ENCODE measurements around the gene RAPGEF2.
"Not testable (repeated sequence)": the region's sequence is repeated elsewhere in the genome, so short reads cannot be mapped to it uniquely, and the experiment has no call there.

Gene RAPGEF2

DNA sequence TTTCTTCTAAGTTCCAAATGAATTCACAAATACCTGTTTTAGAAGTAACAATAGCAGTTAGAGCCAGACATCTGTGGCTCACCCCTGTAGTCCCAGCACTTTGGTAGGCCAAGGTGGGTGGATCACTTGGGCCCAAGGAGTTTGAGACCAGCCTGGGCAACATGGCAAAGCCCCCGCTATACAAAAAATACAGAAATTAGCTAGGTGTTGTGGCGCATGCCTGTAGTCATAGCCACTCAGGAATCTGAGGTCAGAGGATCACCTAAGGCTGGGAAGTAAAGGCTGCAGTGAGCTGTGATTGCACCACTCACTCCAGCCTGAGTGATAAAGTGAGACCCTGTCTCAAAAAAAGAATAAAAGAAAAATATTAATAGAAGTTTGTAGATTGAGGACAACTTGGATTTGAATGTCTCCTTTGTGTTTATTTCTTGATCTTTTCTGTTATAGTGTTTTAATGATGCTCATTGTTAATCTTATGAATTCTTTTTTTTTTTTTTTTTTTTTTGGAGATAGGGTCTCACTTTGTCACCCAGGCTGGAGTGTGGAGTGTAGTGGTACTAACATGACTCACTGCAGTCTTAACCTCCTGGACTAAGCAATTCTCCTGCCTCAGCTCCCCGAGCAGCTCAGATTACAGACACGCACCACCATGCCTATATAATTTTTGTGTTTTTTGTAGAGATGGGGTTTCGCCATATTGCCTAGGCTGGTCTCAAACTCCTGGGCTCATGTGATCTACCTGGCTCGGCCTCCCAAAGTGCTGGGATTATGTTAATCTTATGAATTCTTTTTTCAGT, 30.7 kb upstream of the RAPGEF2 start:
- H3K27me3 ChIP-seq (ENCODE audit: control insufficient read depth, insufficient read depth, low read length) = no peaks in the 10 kb centered on the region
- no CpG with 5 or more reads among the region's 6 CpGs for WGBS (ENCODE audit: insufficient coverage, insufficient read length)
- H3K9me3 ChIP-seq (ENCODE audit: control insufficient read depth, insufficient read depth, low read length) = no peaks in the 10 kb centered on the region
- H3K36me3 ChIP-seq (ENCODE audit: control insufficient read depth, insufficient read depth, low read length) = no peaks in the 10 kb centered on the region
- no peak overlapping the region for H3K4me3 ChIP-seq (ENCODE audit: low read length)
- no peak overlapping the region for H3K27ac ChIP-seq (ENCODE audit: low read length)
- no peak for DNase-seq (ENCODE audit: low read depth, low spot score)
- H3K4me1 ChIP-seq (ENCODE audit: control insufficient read depth, insufficient read depth, low read length) = peaks cover 1% of the 10 kb centered on the region; the same call in 1 of the 2 replicates

DNA sequence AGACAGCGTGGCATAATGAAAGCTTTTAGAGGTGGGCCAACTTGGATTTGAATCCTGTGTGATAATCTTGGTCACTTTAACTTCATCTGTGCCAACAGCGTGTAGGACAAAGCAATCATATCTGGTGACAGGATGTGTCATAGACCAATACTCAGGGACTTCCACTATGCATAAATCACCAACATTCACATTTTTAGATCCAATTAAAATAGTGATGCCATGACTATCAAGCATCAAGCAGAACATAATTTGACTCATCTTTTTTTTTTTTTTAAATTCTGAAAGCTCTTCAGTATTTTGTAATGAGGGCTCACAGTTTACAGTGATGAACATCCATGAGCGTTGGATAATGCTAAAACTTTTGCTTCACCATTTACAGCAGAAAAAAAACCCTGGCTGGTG, 27.3 kb upstream of the RAPGEF2 start:
- no peaks in the 10 kb centered on the region for H3K9me3 ChIP-seq (ENCODE audit: control insufficient read depth, insufficient read depth, low read length)
- H3K27me3 ChIP-seq (ENCODE audit: control insufficient read depth, insufficient read depth, low read length) = no peaks in the 10 kb centered on the region
- H3K27ac ChIP-seq (ENCODE audit: low read length) = no peak overlapping the region
- H3K36me3 ChIP-seq (ENCODE audit: control insufficient read depth, insufficient read depth, low read length) = no peaks in the 10 kb centered on the region
- peaks cover 1% of the 10 kb centered on the region; the same call in 1 of the 2 replicates for H3K4me1 ChIP-seq (ENCODE audit: control insufficient read depth, insufficient read depth, low read length)
- WGBS (ENCODE audit: insufficient coverage, insufficient read length) = no CpG with 5 or more reads among the region's 3 CpGs
- no peak overlapping the region for H3K4me3 ChIP-seq (ENCODE audit: low read length)
- DNase-seq (ENCODE audit: low read depth, low spot score) = no peak

DNA sequence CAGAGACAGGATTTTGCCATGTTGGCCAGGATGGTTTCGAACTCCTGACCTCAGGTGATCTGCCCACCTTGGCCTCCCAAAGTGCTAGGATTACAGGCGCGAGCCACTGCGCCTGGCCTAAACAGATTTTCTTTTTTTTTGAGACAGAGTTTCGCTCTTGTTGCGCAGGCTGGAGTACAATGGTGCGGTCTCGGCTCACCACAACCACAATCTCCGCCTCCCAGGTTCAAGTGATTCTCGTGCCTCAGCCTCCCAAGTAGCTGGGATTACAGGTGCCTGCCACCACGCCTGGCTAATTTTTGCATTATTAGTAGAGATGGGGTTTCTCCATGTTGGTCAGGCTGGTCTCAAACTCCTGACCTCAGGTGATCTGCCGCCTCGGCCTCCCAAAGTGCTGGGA, 25.9 kb upstream of the RAPGEF2 start:
- not testable (repeated sequence) for H3K27ac ChIP-seq (ENCODE audit: low read length); H3K9me3 ChIP-seq (ENCODE audit: control insufficient read depth, insufficient read depth, low read length); DNase-seq (ENCODE audit: low read depth, low spot score); H3K36me3 ChIP-seq (ENCODE audit: control insufficient read depth, insufficient read depth, low read length); H3K4me1 ChIP-seq (ENCODE audit: control insufficient read depth, insufficient read depth, low read length); H3K4me3 ChIP-seq (ENCODE audit: low read length); H3K27me3 ChIP-seq (ENCODE audit: control insufficient read depth, insufficient read depth, low read length)
- WGBS (ENCODE audit: insufficient coverage, insufficient read length) = no CpG with 5 or more reads among the region's 13 CpGs

DNA sequence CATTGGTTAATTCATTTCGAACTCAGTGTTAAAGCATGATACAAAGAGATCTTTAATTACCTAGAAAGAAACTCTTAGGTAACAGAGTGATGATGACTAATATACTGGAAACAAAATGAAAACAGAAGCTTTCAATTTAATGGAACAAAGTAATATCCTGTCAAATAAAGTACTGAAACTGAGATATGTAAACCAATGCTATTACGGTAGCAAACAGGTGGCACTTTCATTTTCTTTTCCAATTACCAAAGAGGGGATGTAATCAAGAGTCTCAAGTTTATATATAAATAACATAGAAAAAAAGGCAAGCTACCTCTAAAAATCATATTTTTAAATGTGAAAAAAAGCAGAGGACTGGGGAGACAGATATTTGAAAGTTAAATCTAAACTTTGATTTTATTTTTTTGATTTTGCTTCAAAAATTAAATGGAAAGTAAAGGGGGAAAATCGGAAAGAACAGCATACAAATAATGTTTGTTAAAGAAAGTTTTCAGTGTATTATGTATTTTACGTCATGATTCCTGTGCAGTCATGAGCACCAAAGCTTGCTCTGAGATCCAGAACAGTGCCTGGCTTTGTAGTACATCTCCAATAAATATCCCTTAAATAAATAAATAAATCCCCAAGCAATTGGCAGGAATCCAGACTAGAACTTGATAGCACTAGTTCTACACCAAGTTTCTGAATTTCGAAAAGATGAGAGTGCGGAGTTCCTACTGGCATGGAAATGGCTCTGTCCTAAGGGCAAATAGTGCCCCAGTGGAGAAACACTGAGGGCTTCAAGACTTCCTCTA, 25.0 kb upstream of the RAPGEF2 start:
- Histone ChIP-seq H3K36me3 (ENCODE audit: control insufficient read depth, insufficient read depth, low read length) (no peaks in the 10 kb centered on the region), H3K27ac (ENCODE audit: low read length) (no peak overlapping the region), H3K4me3 (ENCODE audit: low read length) (no peak overlapping the region), H3K9me3 (ENCODE audit: control insufficient read depth, insufficient read depth, low read length) (no peaks in the 10 kb centered on the region), H3K27me3 (ENCODE audit: control insufficient read depth, insufficient read depth, low read length) (no peaks in the 10 kb centered on the region), H3K4me1 (ENCODE audit: control insufficient read depth, insufficient read depth, low read length) (no peaks in the 10 kb centered on the region)
- no peak for DNase-seq (ENCODE audit: low read depth, low spot score)
- WGBS (ENCODE audit: insufficient coverage, insufficient read length) = 100% methylated on average over 1 of the region's 6 CpGs

DNA sequence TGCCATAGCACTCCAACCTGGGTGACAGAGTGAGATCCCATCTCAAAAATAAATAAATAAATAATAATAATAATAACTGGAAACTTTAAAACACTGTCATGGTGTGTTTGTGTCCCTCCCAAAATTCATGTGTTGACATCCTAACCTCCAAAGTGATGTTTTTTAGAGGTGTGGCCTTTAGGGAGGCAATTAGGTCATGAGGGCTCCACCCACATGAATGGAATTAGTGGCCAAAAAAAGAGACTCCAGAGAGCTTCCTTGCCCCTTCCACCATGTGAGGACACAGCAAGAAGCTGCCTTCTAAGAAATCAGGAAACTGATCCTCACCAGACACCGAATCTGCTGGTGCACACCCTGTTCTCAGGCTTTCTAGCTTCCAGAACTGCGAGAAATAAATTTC, 23.8 kb upstream of the RAPGEF2 start:
- no peak for DNase-seq (ENCODE audit: low read depth, low spot score)
- Histone ChIP-seq H3K27ac (ENCODE audit: low read length) (no peak overlapping the region), H3K4me3 (ENCODE audit: low read length) (no peak overlapping the region), H3K4me1 (ENCODE audit: control insufficient read depth, insufficient read depth, low read length) (no peaks in the 10 kb centered on the region), H3K27me3 (ENCODE audit: control insufficient read depth, insufficient read depth, low read length) (no peaks in the 10 kb centered on the region), H3K9me3 (ENCODE audit: control insufficient read depth, insufficient read depth, low read length) (no peaks in the 10 kb centered on the region), H3K36me3 (ENCODE audit: control insufficient read depth, insufficient read depth, low read length) (no peaks in the 10 kb centered on the region)
- no CpG with 5 or more reads among the region's 2 CpGs for WGBS (ENCODE audit: insufficient coverage, insufficient read length)

DNA sequence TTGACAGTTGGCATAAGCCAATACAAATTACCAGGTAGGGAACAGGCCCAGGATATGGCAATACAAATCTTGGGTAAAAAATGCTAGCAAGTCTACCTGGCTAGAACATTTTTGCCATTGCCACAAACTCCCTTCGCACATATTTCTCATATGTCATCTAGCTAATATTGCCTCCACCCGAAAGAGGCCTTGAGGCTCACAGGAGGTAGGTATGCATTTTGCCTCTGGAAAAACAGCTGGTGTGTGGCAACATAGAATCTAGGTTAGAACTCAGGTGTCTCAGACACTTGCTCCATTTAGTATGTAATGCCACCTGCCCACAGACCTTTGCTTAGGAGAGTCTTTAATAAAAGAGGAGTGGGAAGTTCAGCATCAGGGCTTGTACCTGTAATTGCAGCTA, 16.3 kb upstream of the RAPGEF2 start:
- Histone ChIP-seq H3K36me3 (ENCODE audit: control insufficient read depth, insufficient read depth, low read length) (no peaks in the 10 kb centered on the region), H3K4me1 (ENCODE audit: control insufficient read depth, insufficient read depth, low read length) (no peaks in the 10 kb centered on the region), H3K27ac (ENCODE audit: low read length) (no peak overlapping the region), H3K9me3 (ENCODE audit: control insufficient read depth, insufficient read depth, low read length) (no peaks in the 10 kb centered on the region), H3K4me3 (ENCODE audit: low read length) (no peak overlapping the region), H3K27me3 (ENCODE audit: control insufficient read depth, insufficient read depth, low read length) (no peaks in the 10 kb centered on the region)
- no CpG with 5 or more reads among the region's 2 CpGs for WGBS (ENCODE audit: insufficient coverage, insufficient read length)
- no peak for DNase-seq (ENCODE audit: low read depth, low spot score)

DNA sequence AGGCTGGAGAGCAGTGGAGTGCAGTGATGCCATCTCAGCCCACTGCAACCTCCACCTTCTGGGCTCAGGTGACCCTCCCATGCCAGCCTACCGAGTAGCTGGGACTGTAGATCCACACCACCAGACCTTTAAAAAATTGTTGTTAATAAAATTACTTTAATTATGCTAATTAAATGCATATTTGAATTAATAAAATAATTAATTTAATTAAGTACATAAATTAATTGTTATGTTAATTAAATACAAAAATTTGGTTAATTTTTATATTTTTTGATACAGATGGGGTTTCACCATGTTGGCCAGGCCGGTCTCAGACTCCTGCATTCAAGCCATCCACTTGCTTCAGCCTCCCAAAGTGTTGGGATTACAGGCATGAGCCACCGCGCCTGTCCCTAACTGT, 12.6 kb upstream of the RAPGEF2 start:
- DNase-seq (ENCODE audit: low read depth, low spot score) = no peak
- Histone ChIP-seq H3K4me1 (ENCODE audit: control insufficient read depth, insufficient read depth, low read length) (no peaks in the 10 kb centered on the region), H3K27me3 (ENCODE audit: control insufficient read depth, insufficient read depth, low read length) (no peaks in the 10 kb centered on the region), H3K9me3 (ENCODE audit: control insufficient read depth, insufficient read depth, low read length) (no peaks in the 10 kb centered on the region), H3K36me3 (ENCODE audit: control insufficient read depth, insufficient read depth, low read length) (no peaks in the 10 kb centered on the region), H3K27ac (ENCODE audit: low read length) (no peak overlapping the region), H3K4me3 (ENCODE audit: low read length) (no peak overlapping the region)
- no CpG with 5 or more reads among the region's 4 CpGs for WGBS (ENCODE audit: insufficient coverage, insufficient read length)

DNA sequence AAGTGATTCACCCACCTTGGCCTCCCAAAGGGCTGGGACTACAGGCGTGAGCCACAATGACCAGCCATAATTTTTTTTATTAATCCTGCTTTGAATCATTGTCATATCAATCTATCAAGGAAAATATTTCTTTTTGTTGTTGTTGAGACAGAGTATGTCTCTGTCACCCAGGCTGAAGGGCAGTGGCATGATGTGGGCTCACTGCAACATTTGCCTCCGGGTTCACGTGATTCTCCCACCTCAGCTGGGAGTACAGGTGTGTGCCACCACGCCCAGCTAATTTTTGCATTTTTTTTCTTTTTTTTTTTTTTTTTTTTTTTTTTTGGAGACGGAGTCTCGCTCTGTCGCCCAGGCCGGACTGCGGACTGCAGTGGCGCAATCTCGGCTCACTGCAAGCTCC, 8.7 kb upstream of the RAPGEF2 start:
- DNase-seq (ENCODE audit: low read depth, low spot score); H3K9me3 ChIP-seq (ENCODE audit: control insufficient read depth, insufficient read depth, low read length); H3K4me1 ChIP-seq (ENCODE audit: control insufficient read depth, insufficient read depth, low read length); H3K27me3 ChIP-seq (ENCODE audit: control insufficient read depth, insufficient read depth, low read length); H3K36me3 ChIP-seq (ENCODE audit: control insufficient read depth, insufficient read depth, low read length); H3K4me3 ChIP-seq (ENCODE audit: low read length); H3K27ac ChIP-seq (ENCODE audit: low read length): not testable (repeated sequence)
- WGBS (ENCODE audit: insufficient coverage, insufficient read length) = no CpG with 5 or more reads among the region's 11 CpGs

DNA sequence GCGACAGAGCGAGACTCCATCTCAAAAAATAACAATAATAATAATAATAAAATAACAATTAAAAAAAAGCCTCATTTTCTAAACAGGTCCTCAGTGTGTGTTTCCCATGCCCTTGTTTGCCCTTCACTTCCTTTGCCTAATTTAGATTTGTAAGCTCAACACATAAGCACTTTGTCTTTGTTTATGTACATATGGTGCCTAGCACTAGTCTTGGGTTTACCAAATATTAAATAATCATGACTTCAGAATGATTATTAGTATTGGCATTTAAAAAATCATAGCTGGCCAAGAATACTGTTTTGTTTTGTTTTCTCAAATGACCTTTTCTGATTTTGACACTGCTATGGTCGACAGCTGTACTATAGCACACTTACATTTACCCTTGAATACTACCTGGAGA, 6.4 kb upstream of the RAPGEF2 start:
- no peak overlapping the region for H3K27ac ChIP-seq (ENCODE audit: low read length)
- no peaks in the 10 kb centered on the region for H3K36me3 ChIP-seq (ENCODE audit: control insufficient read depth, insufficient read depth, low read length)
- H3K4me1 ChIP-seq (ENCODE audit: control insufficient read depth, insufficient read depth, low read length) = no peaks in the 10 kb centered on the region
- no CpG with 5 or more reads among the region's 3 CpGs for WGBS (ENCODE audit: insufficient coverage, insufficient read length)
- no peaks in the 10 kb centered on the region for H3K9me3 ChIP-seq (ENCODE audit: control insufficient read depth, insufficient read depth, low read length)
- no peaks in the 10 kb centered on the region for H3K27me3 ChIP-seq (ENCODE audit: control insufficient read depth, insufficient read depth, low read length)
- no peak overlapping the region for H3K4me3 ChIP-seq (ENCODE audit: low read length)
- no peak for DNase-seq (ENCODE audit: low read depth, low spot score)

DNA sequence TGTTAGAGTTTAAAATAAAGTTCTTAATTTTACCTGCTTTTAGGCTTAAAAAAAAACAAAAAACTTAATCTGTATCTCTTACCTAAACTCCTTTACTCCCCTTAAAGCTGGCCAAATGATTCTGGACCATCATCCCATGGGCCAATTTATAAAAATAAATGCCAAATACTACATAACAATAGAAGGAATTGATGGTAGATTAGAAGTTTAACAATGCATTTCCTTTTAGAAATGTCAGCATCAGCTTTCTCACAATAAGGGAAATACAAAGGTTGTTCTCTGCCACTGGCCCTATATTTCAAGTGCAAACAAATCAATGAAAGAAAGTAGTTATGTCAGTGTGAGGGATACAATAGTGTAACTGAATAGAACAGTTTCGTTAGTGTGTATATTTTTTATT, 5.7 kb upstream of the RAPGEF2 start:
- no peak for DNase-seq (ENCODE audit: low read depth, low spot score)
- Histone ChIP-seq H3K36me3 (ENCODE audit: control insufficient read depth, insufficient read depth, low read length) (no peaks in the 10 kb centered on the region), H3K27me3 (ENCODE audit: control insufficient read depth, insufficient read depth, low read length) (no peaks in the 10 kb centered on the region; the same call in 1 of the 2 replicates), H3K9me3 (ENCODE audit: control insufficient read depth, insufficient read depth, low read length) (no peaks in the 10 kb centered on the region), H3K4me1 (ENCODE audit: control insufficient read depth, insufficient read depth, low read length) (no peaks in the 10 kb centered on the region), H3K4me3 (ENCODE audit: low read length) (no peak overlapping the region), H3K27ac (ENCODE audit: low read length) (no peak overlapping the region)
- no CpG with 5 or more reads among the region's 1 CpG for WGBS (ENCODE audit: insufficient coverage, insufficient read length)

Measured in iPS DF 6.9 (cell line).